ENCODE measurements around the gene PARD6G.

PARD6G gene

GRCh38 chr18:80210312-80211083 lies 36.8 kb downstream of the PARD6G start:
- DNase-seq (ENCODE audit: low spot score) = no peak

GRCh38 chr18:80208620-80209019 lies 38.7 kb downstream of the PARD6G start:
- DNase-seq (ENCODE audit: low spot score) = no peak

GRCh38 chr18:80205294-80205693 lies 42.0 kb downstream of the PARD6G start:
- no peak for DNase-seq (ENCODE audit: low spot score)

GRCh38 chr18:80204142-80204541 lies 43.2 kb downstream of the PARD6G start:
- DNase-seq (ENCODE audit: low spot score) = no peak

- DNase-seq (ENCODE audit: low spot score) = no peak
Observed at GRCh38 chr18:80203249-80203648, 44.1 kb downstream of the PARD6G start.

- no peak for DNase-seq (ENCODE audit: low spot score)
Observed at GRCh38 chr18:80202264-80202998, 44.9 kb downstream of the PARD6G start.

GRCh38 chr18:80201739-80202138 lies 45.6 kb downstream of the PARD6G start:
- DNase-seq (ENCODE audit: low spot score) = no peak

GRCh38 chr18:80200932-80201672 lies 46.2 kb downstream of the PARD6G start:
- DNase-seq (ENCODE audit: low spot score) = no peak

- no peak for DNase-seq (ENCODE audit: low spot score)
Observed at GRCh38 chr18:80200171-80200931, 47.0 kb downstream of the PARD6G start.

GRCh38 chr18:80198994-80199748 lies 48.1 kb downstream of the PARD6G start:
- no peak for DNase-seq (ENCODE audit: low spot score)

- no peak for DNase-seq (ENCODE audit: low spot score)
Observed at GRCh38 chr18:80198391-80198790, 48.9 kb downstream of the PARD6G start.

GRCh38 chr18:80197528-80197927 lies 49.8 kb downstream of the PARD6G start:
- no peak for DNase-seq (ENCODE audit: low spot score)

- no peak for DNase-seq (ENCODE audit: low spot score)
Observed at GRCh38 chr18:80196528-80197320, 50.6 kb downstream of the PARD6G start.

- DNase-seq (ENCODE audit: low spot score) = no peak
Observed at GRCh38 chr18:80194874-80195570, 52.3 kb downstream of the PARD6G start.

- no peak for DNase-seq (ENCODE audit: low spot score)
Observed at GRCh38 chr18:80193701-80194100, 53.6 kb downstream of the PARD6G start.

GRCh38 chr18:80192653-80193385 lies 54.5 kb downstream of the PARD6G start:
- DNase-seq (ENCODE audit: low spot score) = no peak

- no peak for DNase-seq (ENCODE audit: low spot score)
Observed at GRCh38 chr18:80191907-80192652, 55.2 kb downstream of the PARD6G start.

GRCh38 chr18:80191264-80191663 lies 56.0 kb downstream of the PARD6G start:
- DNase-seq (ENCODE audit: low spot score) = no peak

Data from SW480 (cell line).